Measurements from ENCODE around the gene IL9.

IL9 gene

DNA sequence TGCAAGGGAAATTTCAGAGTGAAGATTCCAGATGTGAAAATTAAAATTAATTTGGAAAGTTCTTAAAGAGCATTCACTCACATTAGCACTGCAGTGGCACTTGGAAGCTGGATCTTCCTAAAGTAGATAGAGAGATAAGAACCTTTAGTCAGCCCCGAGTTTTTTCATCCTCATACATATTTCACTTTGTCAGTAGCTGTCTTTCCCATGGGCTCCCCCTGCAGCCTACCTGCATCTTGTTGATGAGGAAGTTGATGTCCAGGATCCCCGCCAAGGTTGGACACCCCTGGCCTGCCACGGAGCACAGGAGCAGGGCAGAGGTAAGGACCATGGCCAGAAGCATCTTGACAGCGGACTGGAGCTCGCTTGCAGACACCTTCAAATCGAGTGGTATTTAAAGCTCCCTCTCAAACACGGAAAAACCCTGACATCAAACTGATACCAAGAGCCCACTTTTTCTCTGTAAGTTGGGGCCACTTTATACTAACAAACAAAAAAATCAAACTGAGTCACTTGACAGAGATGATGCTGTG is at the start of gene IL9:
TSS of gene IL9 (minus strand) at position 368 of the 533 bp plus-strand sequence. CDS start at position 343, 25 bp downstream.
- H3K9me3 ChIP-seq (ENCODE audit: low read depth, low read length) = no peaks in the 10 kb centered on the region
- DNase-seq (ENCODE audit: low read depth, low spot score) = no peak
- no peak for TF ChIP-seq EZH2 (IDR thresholded peaks at IDR 0.05)
- no peak for TF ChIP-seq FOXP2 (optimal IDR thresholded peaks at IDR 0.05; ENCODE audit: control extremely low read depth, extremely low read length, insufficient read depth)
- no peak for TF ChIP-seq POLR2AphosphoS5 (IDR thresholded peaks at IDR 0.05; ENCODE audit: borderline replicate concordance, low read depth, low read length)
- H3K9ac ChIP-seq (ENCODE audit: insufficient read length) = no peak within 1 kb of the TSS
- H3K27ac ChIP-seq = no peak within 1 kb of the TSS
- no peak within 1 kb of the TSS for H3K4me3 ChIP-seq
- no peaks in the 10 kb centered on the region for H3K36me3 ChIP-seq (ENCODE audit: insufficient read depth, low read length)

DNA sequence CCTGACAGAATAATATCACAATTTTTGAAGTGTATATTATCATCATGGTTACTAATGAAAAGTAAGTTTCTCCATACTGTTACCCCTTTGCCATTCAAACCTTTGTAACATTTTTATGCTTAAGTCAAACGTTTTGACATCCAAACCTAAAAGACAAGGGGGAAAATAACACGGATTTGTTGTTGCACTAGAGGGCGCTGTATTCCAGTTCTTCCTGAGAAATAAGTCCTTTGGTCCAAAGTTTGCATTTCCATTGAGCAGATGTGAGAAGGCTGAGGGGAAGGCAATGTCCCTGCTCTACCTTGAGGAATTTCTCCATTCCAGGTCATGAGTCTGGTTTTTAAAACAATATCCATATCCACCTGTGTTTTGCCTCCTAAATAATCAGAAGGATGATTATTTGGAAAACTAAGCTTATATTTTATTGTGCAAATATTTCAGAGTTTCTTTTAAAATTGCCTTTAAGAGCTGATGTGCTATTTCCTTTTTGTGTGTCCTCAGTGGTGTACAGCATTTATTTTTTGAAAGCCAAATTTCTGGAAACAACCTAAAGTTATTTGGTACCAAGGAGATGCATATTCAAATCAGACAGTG is 49.4 kb upstream of the IL9 start:
- no peak overlapping the region for H3K9ac ChIP-seq (ENCODE audit: insufficient read length)
- DNase-seq (ENCODE audit: low read depth, low spot score) = peak; percentile 66
- no peak overlapping the region for H3K4me3 ChIP-seq
- H3K27ac ChIP-seq = no peak overlapping the region
- no peak for TF ChIP-seq POLR2AphosphoS5 (IDR thresholded peaks at IDR 0.05; ENCODE audit: borderline replicate concordance, low read depth, low read length)
- TF ChIP-seq EZH2 (IDR thresholded peaks at IDR 0.05) = no peak
- no peak for TF ChIP-seq FOXP2 (optimal IDR thresholded peaks at IDR 0.05; ENCODE audit: control extremely low read depth, extremely low read length, insufficient read depth)
- H3K9me3 ChIP-seq (ENCODE audit: low read depth, low read length) = no peaks in the 10 kb centered on the region
- H3K36me3 ChIP-seq (ENCODE audit: insufficient read depth, low read length) = no peaks in the 10 kb centered on the region

DNA sequence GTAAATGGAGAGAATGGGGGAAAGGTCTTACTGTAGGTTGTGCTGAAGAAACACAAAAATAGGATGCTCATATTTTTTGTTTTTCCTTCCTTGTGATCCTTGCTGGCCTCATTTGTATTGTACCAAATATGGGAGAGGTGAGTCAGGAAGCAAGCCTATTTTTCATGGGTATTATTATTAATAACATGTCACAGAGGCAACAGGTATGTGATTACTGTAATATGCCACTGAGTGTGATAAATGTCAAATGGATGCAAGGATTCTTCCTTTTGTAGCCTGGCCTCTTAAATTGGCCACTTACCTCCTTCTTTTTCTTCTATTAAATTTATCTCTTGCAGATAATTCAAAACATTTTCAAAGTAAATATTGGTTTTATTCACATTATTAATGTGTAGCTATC is 48.9 kb upstream of the IL9 start:
- no peak overlapping the region for H3K4me3 ChIP-seq
- no peak for DNase-seq (ENCODE audit: low read depth, low spot score)
- H3K9me3 ChIP-seq (ENCODE audit: low read depth, low read length) = no peaks in the 10 kb centered on the region
- H3K36me3 ChIP-seq (ENCODE audit: insufficient read depth, low read length) = no peaks in the 10 kb centered on the region
- no peak for TF ChIP-seq POLR2AphosphoS5 (IDR thresholded peaks at IDR 0.05; ENCODE audit: borderline replicate concordance, low read depth, low read length)
- H3K9ac ChIP-seq (ENCODE audit: insufficient read length) = no peak overlapping the region
- no peak overlapping the region for H3K27ac ChIP-seq

DNA sequence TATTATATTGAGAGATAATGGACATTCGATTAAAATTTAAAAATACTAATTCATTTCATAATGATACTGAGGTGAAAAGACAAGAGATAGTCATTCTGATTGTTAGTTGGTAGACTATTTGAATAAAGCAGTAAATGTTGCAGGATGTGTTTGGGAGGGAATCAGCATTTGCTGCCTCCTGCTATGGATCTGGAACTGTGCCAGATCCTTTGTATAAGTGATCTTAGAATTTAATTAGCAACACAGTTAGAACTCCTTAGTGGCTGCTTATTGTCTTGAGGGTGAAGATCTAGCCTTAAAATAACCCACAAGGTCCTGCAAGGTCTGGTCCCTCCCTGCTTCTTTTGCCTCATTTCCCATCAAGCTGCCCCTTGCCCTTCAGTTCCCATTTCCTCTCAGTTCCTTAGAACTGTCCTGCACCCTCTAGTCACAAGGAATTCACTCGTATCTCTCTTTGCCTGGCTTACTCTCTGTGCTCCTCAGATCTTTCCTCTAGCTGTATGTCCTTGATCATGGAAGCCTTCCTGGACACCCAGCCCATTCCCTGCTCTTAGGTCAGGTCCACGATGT is 46.6 kb upstream of the IL9 start:
- Histone ChIP-seq H3K4me3 (no peak overlapping the region), H3K36me3 (ENCODE audit: insufficient read depth, low read length) (no peaks in the 10 kb centered on the region), H3K9me3 (ENCODE audit: low read depth, low read length) (no peaks in the 10 kb centered on the region), H3K9ac (ENCODE audit: insufficient read length) (no peak overlapping the region), H3K27ac (no peak overlapping the region)
- no peak for DNase-seq (ENCODE audit: low read depth, low spot score)
- TF ChIP-seq FOXP2 (optimal IDR thresholded peaks at IDR 0.05; ENCODE audit: control extremely low read depth, extremely low read length, insufficient read depth) (no peak), EZH2 (IDR thresholded peaks at IDR 0.05) (no peak), POLR2AphosphoS5 (IDR thresholded peaks at IDR 0.05; ENCODE audit: borderline replicate concordance, low read depth, low read length) (no peak)

DNA sequence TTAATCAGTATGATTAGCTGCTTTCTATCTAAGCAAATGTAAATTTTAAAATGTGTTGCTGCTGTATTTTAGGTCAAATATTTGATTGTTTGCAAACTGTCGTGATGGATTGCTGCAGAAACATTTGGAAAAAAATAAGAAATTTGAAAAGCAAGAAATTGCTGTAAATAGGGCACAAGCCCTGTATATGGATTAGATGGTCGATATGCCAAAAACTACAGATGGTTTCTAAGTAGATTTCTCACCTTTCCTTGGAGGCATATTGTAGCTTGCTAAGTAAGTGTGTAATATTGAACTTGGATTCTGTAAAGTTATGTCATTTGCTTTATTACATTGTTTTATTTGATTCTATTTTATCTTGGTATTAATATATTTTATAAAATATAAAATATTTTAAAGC is 46.1 kb upstream of the IL9 start:
- Histone ChIP-seq H3K27ac (no peak overlapping the region), H3K4me3 (no peak overlapping the region), H3K9ac (ENCODE audit: insufficient read length) (no peak overlapping the region), H3K36me3 (ENCODE audit: insufficient read depth, low read length) (no peaks in the 10 kb centered on the region), H3K9me3 (ENCODE audit: low read depth, low read length) (no peaks in the 10 kb centered on the region)
- no peak for DNase-seq (ENCODE audit: low read depth, low spot score)
- TF ChIP-seq POLR2AphosphoS5 (IDR thresholded peaks at IDR 0.05; ENCODE audit: borderline replicate concordance, low read depth, low read length) (no peak), FOXP2 (optimal IDR thresholded peaks at IDR 0.05; ENCODE audit: control extremely low read depth, extremely low read length, insufficient read depth) (no peak), EZH2 (IDR thresholded peaks at IDR 0.05) (no peak)

DNA sequence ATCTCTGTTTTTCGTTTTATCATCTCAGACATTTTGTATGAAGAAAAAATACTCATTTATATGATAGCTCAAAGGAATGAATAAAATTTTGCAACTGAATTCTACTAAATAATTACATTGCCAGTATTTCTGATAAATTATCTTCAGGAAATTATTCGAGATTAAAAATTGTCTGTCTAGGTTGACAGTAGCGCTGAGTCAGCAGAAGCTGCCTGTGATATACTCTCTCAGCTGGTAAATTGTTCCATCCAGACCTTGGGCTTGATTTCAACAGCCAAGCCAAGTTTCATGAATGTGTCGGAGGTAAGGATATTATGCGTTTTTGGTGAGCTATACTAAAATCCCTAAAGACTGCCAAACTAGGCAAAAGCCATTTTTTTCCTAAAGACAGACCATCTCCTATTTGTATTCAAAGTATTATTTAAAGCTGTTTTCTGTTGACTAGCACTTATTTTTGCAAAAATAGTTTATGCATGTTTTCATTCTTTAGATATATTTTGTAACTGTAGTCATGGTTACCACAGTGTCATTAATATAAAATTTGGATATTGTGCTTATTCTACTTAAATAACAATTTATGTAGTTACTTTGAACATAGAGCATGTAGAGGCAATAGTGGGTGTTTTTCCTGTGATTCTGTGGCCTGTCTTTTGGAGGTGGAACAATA is 41.7 kb upstream of the IL9 start:
- H3K27ac ChIP-seq = no peak overlapping the region
- no peak overlapping the region for H3K9ac ChIP-seq (ENCODE audit: insufficient read length)
- DNase-seq (ENCODE audit: low read depth, low spot score) = no peak
- no peaks in the 10 kb centered on the region for H3K36me3 ChIP-seq (ENCODE audit: insufficient read depth, low read length)
- H3K9me3 ChIP-seq (ENCODE audit: low read depth, low read length) = no peaks in the 10 kb centered on the region
- H3K4me3 ChIP-seq = no peak overlapping the region
- TF ChIP-seq POLR2AphosphoS5 (IDR thresholded peaks at IDR 0.05; ENCODE audit: borderline replicate concordance, low read depth, low read length) (no peak), FOXP2 (optimal IDR thresholded peaks at IDR 0.05; ENCODE audit: control extremely low read depth, extremely low read length, insufficient read depth) (no peak), EZH2 (IDR thresholded peaks at IDR 0.05) (no peak)

DNA sequence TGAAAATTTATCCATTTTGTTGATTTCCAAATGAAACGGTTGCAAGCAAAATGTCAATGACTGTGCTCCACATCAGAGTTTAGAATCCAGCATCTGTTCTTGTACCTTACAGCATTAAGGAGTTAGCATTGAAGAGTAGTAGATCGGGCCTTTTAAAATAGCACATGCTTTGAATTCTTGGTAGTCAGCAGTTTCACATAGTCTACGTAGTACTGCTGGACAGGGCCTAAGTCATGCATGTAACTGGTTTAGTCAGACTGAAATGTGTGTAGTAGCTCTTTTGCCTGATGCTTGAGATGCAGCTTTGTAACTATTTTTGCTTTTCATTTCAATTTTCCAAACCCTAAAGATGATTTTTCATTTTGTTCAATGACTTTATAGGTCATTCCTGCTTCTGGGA is 39.3 kb upstream of the IL9 start:
- Histone ChIP-seq H3K36me3 (ENCODE audit: insufficient read depth, low read length) (no peaks in the 10 kb centered on the region), H3K27ac (no peak overlapping the region), H3K9me3 (ENCODE audit: low read depth, low read length) (no peaks in the 10 kb centered on the region), H3K9ac (ENCODE audit: insufficient read length) (no peak overlapping the region), H3K4me3 (no peak overlapping the region)
- TF ChIP-seq FOXP2 (optimal IDR thresholded peaks at IDR 0.05; ENCODE audit: control extremely low read depth, extremely low read length, insufficient read depth) (no peak), EZH2 (IDR thresholded peaks at IDR 0.05) (no peak), POLR2AphosphoS5 (IDR thresholded peaks at IDR 0.05; ENCODE audit: borderline replicate concordance, low read depth, low read length) (no peak)
- DNase-seq (ENCODE audit: low read depth, low spot score) = no peak

DNA sequence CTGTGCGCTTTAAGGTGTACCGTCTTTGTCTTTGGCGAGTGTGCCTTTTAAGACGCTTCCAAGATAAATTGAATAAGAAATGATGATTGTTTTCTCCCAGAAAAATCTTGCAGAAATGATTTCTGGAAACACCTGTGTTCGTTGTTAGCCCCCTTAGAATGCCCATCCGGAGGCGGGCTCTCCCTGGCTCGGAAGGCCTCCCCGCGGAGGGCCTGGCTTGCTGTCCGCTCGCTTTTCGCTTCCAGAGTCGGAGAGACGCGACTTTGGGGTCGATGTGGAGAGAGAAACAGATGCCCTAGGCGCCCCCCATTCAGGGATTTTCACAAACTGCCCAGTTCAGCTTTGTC is 35.3 kb upstream of the IL9 start:
- H3K27ac ChIP-seq = no peak overlapping the region
- H3K4me3 ChIP-seq = no peak overlapping the region
- H3K9ac ChIP-seq (ENCODE audit: insufficient read length) = no peak overlapping the region
- no peaks in the 10 kb centered on the region for H3K36me3 ChIP-seq (ENCODE audit: insufficient read depth, low read length)
- no peaks in the 10 kb centered on the region for H3K9me3 ChIP-seq (ENCODE audit: low read depth, low read length)
- TF ChIP-seq POLR2AphosphoS5 (IDR thresholded peaks at IDR 0.05; ENCODE audit: borderline replicate concordance, low read depth, low read length) (no peak), FOXP2 (optimal IDR thresholded peaks at IDR 0.05; ENCODE audit: control extremely low read depth, extremely low read length, insufficient read depth) (no peak), EZH2 (IDR thresholded peaks at IDR 0.05) (no peak)
- DNase-seq (ENCODE audit: low read depth, low spot score) = no peak
